Measurements from ENCODE around the gene TBC1D1.

The TBC1D1 gene

DNA sequence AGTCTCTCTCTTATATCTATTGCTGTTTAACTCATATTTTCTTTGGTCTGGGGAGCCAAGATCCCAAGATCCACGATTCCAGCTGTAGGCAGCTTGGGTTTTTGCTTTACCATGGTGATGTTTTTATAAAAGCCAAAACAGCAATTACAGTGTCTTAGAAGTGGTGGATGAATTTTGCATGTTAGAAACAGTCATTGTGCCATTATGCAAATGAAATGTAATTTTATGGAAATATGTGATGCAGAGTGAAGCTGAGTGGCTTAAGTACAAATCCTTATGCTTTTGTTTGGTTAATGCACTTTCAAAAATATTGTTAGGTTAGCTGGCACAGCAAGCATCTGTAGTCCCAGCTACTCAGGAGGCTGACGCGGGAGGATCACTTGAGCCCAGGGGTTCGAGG is 36.5 kb downstream of the TBC1D1 start:
- DNase-seq: no peak

DNA sequence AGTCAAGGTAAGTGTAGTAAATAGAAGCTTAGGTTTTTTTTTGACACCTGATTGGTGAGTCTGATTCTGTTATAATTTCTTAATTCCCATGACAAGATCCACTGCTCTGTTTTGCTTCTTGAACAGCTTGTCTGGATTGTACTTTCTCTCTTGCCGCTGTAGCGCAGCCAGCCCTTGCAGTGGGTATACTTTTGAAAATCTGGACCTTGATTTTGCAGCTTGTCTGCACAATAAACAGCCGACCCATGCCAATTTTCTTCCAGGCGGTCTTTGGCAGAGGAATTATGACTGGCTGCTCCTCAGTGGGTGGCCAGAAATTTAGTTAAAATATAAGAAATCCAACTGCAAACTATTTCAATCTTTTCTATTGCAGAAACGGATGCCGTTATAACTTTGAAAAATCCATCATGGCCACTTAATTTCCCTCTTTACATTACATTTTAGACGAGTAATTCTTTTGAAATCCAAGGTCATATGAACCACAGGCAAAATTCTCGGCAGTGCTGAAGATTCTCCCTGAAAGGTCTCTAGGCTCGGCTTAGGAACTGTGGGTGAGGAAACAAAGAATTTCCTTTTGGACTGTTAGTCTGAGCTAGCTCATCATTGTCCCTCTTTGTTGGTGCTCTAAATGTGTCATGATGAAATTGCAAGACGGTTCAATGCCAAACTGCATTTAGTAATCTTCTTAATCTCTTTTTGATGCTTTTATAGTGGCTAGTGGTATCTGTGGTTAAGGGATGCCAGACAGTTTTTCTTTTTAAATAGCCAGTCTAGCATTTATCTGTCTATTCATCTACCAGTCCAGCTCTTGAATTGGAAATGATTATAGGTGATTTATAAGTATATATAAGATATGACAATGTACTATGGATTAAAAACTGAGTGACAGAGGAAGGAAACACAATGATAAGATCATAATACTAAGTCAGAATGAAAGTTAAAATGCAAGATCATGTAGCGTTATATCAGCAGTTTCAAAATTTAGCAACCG is 37.8 kb downstream of the TBC1D1 start:
- peak; percentile 32 for DNase-seq

DNA sequence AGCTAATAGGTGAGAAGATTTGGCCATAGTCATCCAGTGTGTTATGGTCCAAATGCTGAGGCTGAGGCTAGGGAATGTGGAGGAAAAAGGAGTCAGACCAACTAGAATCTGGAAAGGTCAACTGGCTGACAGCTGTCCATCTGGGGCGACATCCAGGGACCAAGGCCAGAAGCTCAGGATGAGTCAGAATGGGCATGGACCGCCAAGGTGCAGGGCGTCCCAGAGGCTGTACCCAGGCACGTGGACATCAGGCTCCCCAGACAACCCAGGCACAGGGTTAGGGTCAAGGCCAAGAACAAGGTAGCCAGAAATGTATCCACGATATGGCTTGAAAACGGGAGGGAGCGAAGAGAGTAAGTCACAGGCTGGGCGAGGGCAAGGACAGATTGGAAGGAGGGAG is 43.2 kb downstream of the TBC1D1 start:
- no peak for DNase-seq

GRCh38 chr4:37934609-37935008 is 43.7 kb downstream of the TBC1D1 start:
- no peak for DNase-seq

DNA sequence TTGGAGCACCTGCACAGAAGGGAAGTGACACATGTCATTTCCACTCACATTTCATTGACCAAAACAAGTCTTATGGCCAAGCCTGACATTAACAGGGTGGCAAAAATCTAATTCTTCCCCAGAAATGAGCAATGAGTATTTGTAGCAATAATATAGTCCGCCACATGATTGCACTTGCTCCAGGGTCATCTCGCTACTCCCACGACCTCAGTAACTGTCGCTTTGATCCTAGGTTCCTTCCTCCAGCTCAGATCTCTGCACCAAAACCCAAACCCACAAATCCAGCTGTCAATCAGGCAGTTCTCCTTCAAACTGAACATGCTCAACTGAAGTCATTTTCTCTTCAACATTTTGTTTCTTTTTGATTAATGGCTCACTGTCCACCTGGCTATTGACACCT is 44.1 kb downstream of the TBC1D1 start:
- no peak for DNase-seq

DNA sequence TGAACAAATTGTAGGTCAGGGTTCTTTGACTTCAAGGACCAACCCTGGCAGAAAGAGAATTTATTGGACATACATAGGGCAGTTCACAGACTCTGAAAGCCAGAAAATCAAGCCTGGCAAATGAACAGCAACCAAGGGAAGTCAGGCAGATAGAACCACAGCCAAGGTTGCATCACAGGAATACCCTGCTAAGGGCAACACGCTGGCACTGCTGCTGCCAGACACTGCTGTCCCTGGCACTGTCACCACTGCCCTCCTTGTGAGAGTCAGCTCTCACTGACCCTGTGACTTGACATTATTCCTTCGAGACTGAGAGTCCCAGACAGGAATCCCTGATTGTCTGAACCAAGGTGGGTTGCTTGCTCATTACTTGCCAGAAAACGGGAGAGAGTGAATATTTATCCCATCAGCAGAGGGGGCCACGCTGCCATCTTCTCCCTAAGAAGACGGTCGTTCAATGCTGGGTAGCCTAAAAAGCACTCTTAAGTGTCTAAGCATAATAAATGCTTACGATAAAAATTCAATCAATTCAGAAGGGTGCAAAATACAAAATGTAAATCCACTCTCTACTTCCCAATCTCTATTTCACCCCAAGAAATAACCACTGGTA is 46.1 kb downstream of the TBC1D1 start:
- DNase-seq: no peak

DNA sequence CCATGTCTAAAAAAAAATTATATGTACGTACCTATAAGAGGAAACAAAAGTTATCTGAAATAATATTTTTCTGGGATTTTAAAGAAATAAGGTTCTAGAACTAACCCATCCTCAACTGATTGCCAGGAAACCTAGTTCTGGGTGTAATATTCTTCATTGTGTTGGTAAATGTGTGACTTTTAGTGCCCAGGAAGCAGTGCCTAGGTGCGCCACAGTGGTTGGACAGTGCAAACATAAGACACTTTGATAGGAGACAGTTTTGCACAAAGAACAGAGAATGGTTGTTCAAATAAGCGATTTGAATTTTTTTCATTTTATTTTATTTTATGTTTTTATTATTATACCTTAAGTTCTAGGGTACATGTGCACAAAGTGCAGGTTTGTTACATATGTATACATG is 47.3 kb downstream of the TBC1D1 start:
- DNase-seq: no peak

DNA sequence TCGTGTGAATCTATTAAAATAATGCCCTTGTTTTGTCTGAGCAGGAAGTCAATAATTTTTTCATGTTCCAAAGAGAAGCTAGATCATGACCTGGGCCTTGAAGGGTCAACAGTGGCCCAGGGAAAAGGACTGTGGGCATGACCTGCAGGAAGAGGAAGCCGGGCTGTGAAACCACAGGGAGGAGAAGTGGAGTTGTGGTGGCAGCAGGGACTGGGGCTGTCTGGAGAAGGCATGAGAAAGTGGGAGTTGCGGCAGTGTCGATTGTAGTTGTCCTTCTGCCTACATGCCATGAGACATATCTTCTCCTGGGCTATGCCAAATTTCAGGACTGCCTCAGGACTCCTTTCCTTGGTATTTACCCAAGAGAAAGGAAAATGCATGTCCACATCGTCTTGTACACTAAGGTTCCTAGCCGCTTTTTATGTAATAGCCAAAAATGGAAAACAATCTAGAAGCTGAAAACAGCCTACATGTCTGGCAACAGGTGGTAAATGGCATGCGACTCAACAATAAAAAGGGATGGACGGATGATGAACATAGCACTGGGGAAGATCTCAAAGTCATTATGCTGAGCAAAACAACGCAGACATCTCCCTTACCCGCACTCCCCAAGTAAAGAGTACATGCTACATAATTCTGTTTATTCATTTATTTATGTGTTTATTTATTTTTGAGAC is 55.8 kb downstream of the TBC1D1 start:
- no peak for DNase-seq

- no peak for DNase-seq
Observed at GRCh38 chr4:37948542-37948941, 57.7 kb downstream of the TBC1D1 start.

- no peak for DNase-seq
Observed at GRCh38 chr4:37949636-37950426, 58.9 kb downstream of the TBC1D1 start.

DNA sequence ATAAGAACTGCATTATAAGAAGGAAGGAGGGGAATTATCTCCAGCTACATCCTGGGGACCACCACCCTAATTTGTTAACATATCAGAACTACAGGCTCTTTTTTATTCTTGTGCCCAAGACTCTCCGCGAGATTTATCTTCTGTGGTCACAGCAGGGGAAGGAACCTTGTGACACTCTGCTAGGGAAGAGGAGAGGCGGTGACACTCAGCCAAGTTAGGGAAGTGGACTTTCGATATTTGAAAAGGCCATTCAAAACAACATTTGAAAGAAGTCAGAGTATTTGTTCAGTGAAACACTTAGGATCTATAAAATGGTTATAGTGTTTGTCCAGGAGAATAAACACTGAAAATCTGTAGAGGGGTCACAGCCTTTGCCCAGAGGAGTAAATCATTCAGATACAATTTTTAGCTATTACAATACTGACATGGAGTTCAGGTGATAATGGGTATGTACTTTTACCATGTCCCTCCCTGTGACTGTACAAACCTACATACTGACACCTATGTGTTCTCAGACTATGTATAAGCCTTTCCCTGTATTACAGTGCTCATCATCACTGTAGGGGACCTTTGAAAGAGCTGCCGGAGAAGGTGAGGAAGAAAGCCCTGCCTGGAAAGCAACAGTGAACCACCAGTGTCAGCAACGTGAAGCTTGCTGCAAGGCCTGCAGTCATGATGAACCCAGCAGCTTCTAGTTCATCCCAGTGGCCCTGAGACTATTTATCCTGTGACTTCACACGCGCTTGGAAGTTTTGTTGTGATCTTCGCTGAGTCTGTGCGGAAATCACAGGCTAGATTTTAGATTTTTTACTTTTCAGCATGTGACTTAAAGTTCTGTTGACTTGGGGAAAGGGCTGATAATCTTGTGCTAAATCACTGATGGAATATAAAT is 60.8 kb downstream of the TBC1D1 start:
- no peak for DNase-seq

DNA sequence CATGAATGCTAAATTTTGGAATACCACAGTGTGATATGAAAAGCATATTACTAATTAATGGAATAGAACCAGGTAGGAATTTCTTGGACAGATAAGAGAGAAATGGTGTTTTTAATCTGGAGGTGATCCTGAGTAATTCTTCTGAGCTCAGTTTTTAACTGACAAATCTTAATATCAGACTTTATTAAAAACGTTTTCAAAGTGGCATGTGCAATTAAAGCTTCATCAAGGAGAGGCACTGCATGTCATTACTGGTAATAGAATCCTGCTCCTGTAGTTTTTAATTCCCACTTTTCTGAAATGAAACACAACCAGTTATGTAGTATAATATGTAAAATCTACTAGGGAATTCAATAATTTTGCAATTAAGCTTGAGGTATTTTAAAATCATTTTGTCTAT is 62.3 kb downstream of the TBC1D1 start:
- DNase-seq: no peak

GRCh38 chr4:37953620-37954293 is 62.9 kb downstream of the TBC1D1 start:
- DNase-seq: no peak

GRCh38 chr4:37956941-37957340 is 66.1 kb downstream of the TBC1D1 start:
- DNase-seq: no peak

DNA sequence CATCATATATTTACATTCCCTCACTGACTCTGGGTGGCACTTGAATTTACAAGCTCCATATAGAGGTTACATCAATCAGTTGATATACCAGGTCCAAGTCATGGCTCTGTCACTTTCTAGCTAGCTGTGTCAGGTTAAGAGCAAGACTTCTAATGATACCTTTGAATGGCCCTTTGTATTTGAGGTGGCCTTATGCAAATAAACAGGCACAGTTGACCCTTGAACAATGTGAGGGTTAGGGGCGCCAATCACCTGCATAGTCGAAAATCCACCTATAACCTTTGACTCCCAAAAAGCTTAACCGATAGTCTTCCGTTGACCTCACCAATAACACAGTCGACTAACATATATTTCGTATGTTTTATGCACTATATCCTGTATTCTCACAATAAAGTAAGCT is 68.0 kb downstream of the TBC1D1 start:
- no peak for DNase-seq

GRCh38 chr4:37960098-37960497 is 69.2 kb downstream of the TBC1D1 start, which contains the start of gene PTTG2:
PTTG2 (plus strand) TSS chr4:37960398; CDS start chr4:37960435, 37 bp downstream.
- no peak for DNase-seq

DNA sequence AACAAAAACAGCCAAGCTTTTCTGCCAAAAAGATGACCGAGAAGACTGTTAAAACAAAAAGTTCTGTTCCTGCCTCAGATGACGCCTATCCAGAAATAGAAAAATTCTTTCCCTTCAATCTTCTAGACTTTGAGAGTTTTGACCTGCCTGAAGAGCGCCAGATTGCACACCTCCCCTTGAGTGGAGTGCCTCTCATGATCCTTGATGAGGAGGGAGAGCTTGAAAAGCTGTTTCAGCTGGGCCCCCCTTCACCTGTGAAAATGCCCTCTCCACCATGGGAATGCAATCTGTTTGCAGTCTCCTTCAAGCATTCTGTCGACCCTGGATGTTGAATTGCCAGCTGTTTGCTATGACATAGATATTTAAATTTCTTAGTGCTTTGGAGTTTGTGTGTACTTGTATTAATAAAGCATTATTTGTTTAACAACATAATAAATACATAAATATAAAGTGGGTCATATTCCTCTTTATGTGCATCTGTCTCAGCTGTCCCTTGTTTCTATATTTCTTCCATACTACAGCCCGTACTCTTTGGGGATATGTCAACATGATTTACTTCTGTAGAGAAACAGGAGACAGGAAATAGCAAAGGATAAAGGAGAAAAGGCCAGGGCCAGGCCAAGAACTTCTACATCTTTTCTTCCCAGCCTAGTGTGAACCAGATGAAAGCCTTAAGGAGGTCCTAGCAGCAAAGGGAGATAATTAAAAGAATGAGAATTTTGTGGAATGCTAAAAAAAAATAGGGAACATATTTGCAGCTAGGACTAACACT is 70.0 kb downstream of the TBC1D1 start:
- DNase-seq: no peak

GRCh38 chr4:37964734-37965457 is 74.0 kb downstream of the TBC1D1 start:
- DNase-seq: no peak

DNA sequence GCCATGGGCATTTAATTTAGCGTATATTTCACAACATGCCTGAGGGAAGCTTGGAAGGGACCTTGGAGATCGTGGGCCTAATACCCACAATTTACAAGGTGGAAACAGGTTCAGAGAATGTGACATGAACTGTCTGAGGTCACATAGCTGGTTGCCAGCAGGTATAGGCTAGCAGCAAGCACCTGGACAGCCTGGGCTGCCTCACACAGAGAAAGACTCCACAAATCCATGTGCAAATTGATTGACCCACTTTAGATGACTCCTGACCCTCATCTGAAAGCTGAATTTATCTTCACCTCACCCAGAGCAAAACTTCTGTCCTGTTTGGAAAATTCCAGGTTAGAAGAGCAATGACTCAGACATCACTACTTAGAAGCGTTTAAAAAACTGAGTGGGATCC is 75.2 kb downstream of the TBC1D1 start:
- no peak for DNase-seq

GRCh38 chr4:37967736-37968135 is 76.9 kb downstream of the TBC1D1 start:
- DNase-seq: no peak
